CD8-positive, alpha-beta memory T cell (primary cell): ENCODE measurements around the gene GJD3. TPM values are rescaled to one million over a fixed set of nuclear protein-coding genes. Genes with fewer than 3 reads are reported as not detected.
"Not testable (repeated sequence)": the region's sequence is repeated elsewhere in the genome, so short reads cannot be mapped to it uniquely, and the experiment has no call there.

Experiments
- CTCF ChIA-PET: fragments of 350-600 bp; sonication (Branson Sonifier 250); formaldehyde crosslinking; loops from one replicate; lab custom pipeline; 2021; ENCODE audit warnings: antibody characterized with exemption; lab: Charles Lee
- POLR2A ChIA-PET: fragments of 350-600 bp; sonication (Branson Sonifier 250); formaldehyde crosslinking; loops from one replicate; lab custom pipeline; 2021; ENCODE audit warnings: antibody characterized with exemption; lab: Charles Lee
- DNase-seq, 5 donors: peaks; one replicate each; pipeline versions ENCODE4 v3.0.0 to v3.0.0-alpha.2; 2020 to 2022; ENCODE audit warnings: mixed read lengths in 1 of 5
- H3K27ac ChIP-seq: one replicate; pipeline ENCODE4 v1.7.0; 2013; ENCODE audit warnings: low read depth, mild to moderate bottlenecking, low read length, moderate library complexity
- H3K27me3 ChIP-seq: 2 replicates; pipeline ENCODE4 v1.7.0; 2013; ENCODE audit warnings: low read length, mild to moderate bottlenecking; ENCODE audit not compliant: insufficient read depth, poor library complexity, severe bottlenecking
- H3K36me3 ChIP-seq: 2 replicates; pipeline ENCODE4 v1.7.0; 2013; ENCODE audit warnings: mild to moderate bottlenecking, low read length, moderate library complexity; ENCODE audit not compliant: insufficient read depth
- H3K4me1 ChIP-seq: 2 replicates; pipeline ENCODE4 v1.7.0; 2013; ENCODE audit warnings: mild to moderate bottlenecking, low read length, moderate library complexity; ENCODE audit not compliant: insufficient read depth
- H3K4me3 ChIP-seq: 2 replicates; pipeline ENCODE4 v1.7.0; 2013; ENCODE audit warnings: mild to moderate bottlenecking, low read length
- H3K9me3 ChIP-seq: 2 replicates; pipeline ENCODE4 v1.7.0; 2013; ENCODE audit warnings: mild to moderate bottlenecking, low read length
- H3K27ac Mint-ChIP-seq, 8 donors: one replicate each; pipeline ENCODE4 v1.8.0; 2020 to 2021; ENCODE audit warnings: mixed read lengths in 8 of 8, mild to moderate bottlenecking in 6 of 8, inconsistent platforms in 3 of 8, moderate library complexity in 3 of 8
- H3K27me3 Mint-ChIP-seq, 2 donors: one replicate each; pipeline ENCODE4 v1.8.0; 2020 to 2021; ENCODE audit warnings: mixed read lengths in 2 of 2, mild to moderate bottlenecking in 1 of 2, moderate library complexity in 1 of 2
- H3K36me3 Mint-ChIP-seq, 3 donors: one replicate each; pipeline ENCODE4 v1.8.0; 2020 to 2021; ENCODE audit warnings: mixed read lengths in 3 of 3, inconsistent platforms in 1 of 3, mild to moderate bottlenecking in 1 of 3
- H3K4me1 Mint-ChIP-seq, 3 donors: one replicate each; pipeline ENCODE4 v1.8.0; 2020 to 2021; ENCODE audit warnings: mixed read lengths in 3 of 3, inconsistent platforms in 1 of 3, mild to moderate bottlenecking in 1 of 3
- H3K4me3 Mint-ChIP-seq, 7 donors: one replicate each; pipeline ENCODE4 v1.8.0; 2020 to 2021; ENCODE audit warnings: mixed read lengths in 7 of 7, mild to moderate bottlenecking in 6 of 7, moderate library complexity in 4 of 7, inconsistent platforms in 2 of 7
- H3K9me3 Mint-ChIP-seq, 5 donors: one replicate each; pipeline ENCODE4 v1.8.0; 2020 to 2022; ENCODE audit warnings: mixed read lengths in 5 of 5, mild to moderate bottlenecking in 3 of 5, moderate library complexity in 2 of 5, inconsistent platforms in 1 of 5
- polyA plus RNA-seq: library from polyadenylated mRNA; unstranded; fragments of 300-500 nt; fragmentation: Illumina TruSeq; gene quantifications from one replicate; pipeline ENCODE4 v1.2.3, GENCODE V29; 2021
- total RNA-seq, 2 experiments: library from RNA; stranded (reverse); gene quantifications; one replicate each; pipeline ENCODE4 v1.2.3, GENCODE V29; 2021

Gene GJD3
- total RNA-seq (under 1 TPM in 1 of 2 experiments, not detected in 1; 0.24 TPM), polyA plus RNA-seq (0.40 TPM)

DNA sequence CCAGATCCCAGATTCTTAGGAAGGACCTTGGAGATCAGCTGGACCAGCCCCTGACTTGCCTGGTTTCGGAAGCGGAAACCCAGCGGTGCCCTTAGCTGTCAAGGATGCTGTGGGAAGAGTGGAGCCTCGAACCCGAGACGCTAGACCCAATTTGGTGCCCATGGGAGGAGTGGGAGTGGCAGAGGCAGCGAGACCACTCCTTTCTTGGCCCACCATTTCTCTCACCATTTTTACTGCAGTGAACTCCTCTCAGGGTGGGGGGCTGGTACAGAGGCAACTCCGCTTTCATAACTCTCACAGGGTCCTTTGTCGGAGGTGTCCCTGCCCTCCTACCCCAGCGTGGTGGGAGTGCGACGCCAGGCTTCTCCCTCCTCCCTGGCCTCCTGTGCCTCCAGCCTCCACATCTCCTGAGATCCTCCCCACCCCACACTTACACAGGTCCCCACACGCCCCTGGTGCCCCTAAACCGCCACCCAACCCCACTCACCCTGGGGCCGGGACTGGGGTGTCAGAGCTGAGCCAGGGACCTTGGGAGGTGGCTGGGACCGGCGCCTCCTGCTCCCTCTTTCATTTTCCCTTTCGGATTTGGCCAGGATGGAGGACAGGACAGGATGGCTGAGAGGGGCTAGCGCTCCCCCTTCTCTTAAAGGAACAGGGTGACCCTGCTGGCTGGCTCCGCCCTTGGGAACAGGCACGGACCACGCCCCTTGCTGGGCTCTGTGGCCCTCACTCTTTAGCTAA is at the start of gene GJD3:
GJD3 (minus strand) TSS at position 617 of the 741 bp plus-strand sequence. CDS start 922 bp downstream, outside the sequence.
- peaks cover 11% of the 10 kb centered on the region for H3K4me1 ChIP-seq
- H3K36me3 ChIP-seq = no peaks in the 10 kb centered on the region
- Mint-ChIP-seq H3K27me3 (peaks cover 5 to 17% of the 10 kb centered on the region in 2 donors), H3K27ac (peak within 1 kb of the TSS in 1 of 8 donors; percentile 49), H3K4me1 (peaks cover 3 to 15% (median 4%) of the 10 kb centered on the region in 3 donors), H3K36me3 (no peaks in the 10 kb centered on the region), H3K9me3 (no peaks in the 10 kb centered on the region), H3K4me3 (peak within 1 kb of the TSS; percentile 51 to 85 (median 54))
- CTCF ChIA-PET = interaction anchor here (0.9 to 5.7 kb wide), 6 partner anchors 7 to 1298 kb away, joined by 4 to 26 read pairs (median 4); no protein-coding TSS in a partner anchor
- H3K27me3 ChIP-seq = no peaks in the 10 kb centered on the region
- no peak within 1 kb of the TSS for H3K27ac ChIP-seq
- H3K9me3 ChIP-seq = no peaks in the 10 kb centered on the region
- no peak for DNase-seq
- POLR2A ChIA-PET = no interaction called here
- H3K4me3 ChIP-seq = no peak within 1 kb of the TSS

- DNase-seq, H3K4me1 ChIP-seq, H3K27me3 ChIP-seq, H3K36me3 Mint-ChIP-seq, H3K4me3 Mint-ChIP-seq, H3K27ac ChIP-seq, H3K9me3 Mint-ChIP-seq, H3K4me3 ChIP-seq, POLR2A ChIA-PET, H3K27me3 Mint-ChIP-seq, H3K9me3 ChIP-seq, H3K27ac Mint-ChIP-seq, H3K36me3 ChIP-seq: not testable (repeated sequence)
- CTCF ChIA-PET = interaction anchor here (0.9 to 4.7 kb wide), 6 partner anchors 32 to 146 kb away, joined by 3 to 30 read pairs (median 4); no protein-coding TSS in a partner anchor
- H3K4me1 Mint-ChIP-seq = peaks cover 17 to 41% (median 23%) of the 10 kb centered on the region in 3 donors
These were observed 49.8 kb upstream of the GJD3 start for GRCh38 chr17:40414312-40414711.

- no peaks in the 10 kb centered on the region for H3K9me3 Mint-ChIP-seq
These were observed 48.3 kb upstream of the GJD3 start for GRCh38 chr17:40412880-40413279.

DNA sequence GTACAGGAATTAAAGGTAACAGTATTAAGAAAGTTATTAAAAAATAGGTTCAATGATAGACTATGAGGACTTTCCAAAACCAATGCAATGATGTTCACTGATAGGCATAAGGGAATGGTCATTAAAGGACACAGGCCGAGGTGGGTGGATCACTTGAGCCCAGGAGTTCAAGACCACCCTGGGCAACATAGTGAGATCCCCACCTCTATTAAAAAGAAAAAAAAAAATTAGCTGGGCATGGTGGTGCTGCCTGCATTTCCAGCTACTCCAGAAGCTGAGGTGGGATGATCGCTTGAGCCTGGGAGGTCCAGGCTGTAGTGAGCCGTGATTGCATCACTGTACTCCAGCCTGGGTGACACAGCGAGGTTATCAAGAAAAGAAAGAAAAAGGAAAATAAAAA is 47.3 kb upstream of the GJD3 start:
- peak overlapping the region in 2 of 8 donors; percentile 8 to 43 for H3K27ac Mint-ChIP-seq
- Histone ChIP-seq H3K36me3 (no peaks in the 10 kb centered on the region), H3K4me1 (peaks cover under 1% of the 10 kb centered on the region), H3K9me3 (no peaks in the 10 kb centered on the region), H3K27me3 (no peaks in the 10 kb centered on the region), H3K4me3 (no peak overlapping the region), H3K27ac (no peak overlapping the region)
- peaks cover 0 to 4% of the 10 kb centered on the region in 2 donors for H3K27me3 Mint-ChIP-seq
- no peak for DNase-seq
- peaks cover 6 to 26% (median 10%) of the 10 kb centered on the region in 3 donors for H3K4me1 Mint-ChIP-seq
- CTCF ChIA-PET = interaction anchor here (1.0 to 4.7 kb wide), 7 partner anchors 31 to 149 kb away, joined by 3 to 30 read pairs (median 5); partner anchors contain the start of gene IGFBP4
- H3K9me3 Mint-ChIP-seq = no peaks in the 10 kb centered on the region
- POLR2A ChIA-PET = no interaction called here
- no peak overlapping the region for H3K4me3 Mint-ChIP-seq
- H3K36me3 Mint-ChIP-seq = no peaks in the 10 kb centered on the region

More at GRCh38 chr17:40412880-40413279, 48.3 kb upstream of the GJD3 start:
- POLR2A ChIA-PET = interaction anchor here (0.6 kb wide), 1 partner anchor 54 kb away, joined by 3 read pairs; no protein-coding TSS in a partner anchor
- H3K27me3 ChIP-seq = no peaks in the 10 kb centered on the region
- CTCF ChIA-PET = interaction anchor here (1.2 to 4.7 kb wide), 3 partner anchors 58 to 146 kb away, joined by 3 to 30 read pairs (median 4); no protein-coding TSS in a partner anchor
- peaks cover 7% of the 10 kb centered on the region for H3K4me1 ChIP-seq
- Mint-ChIP-seq H3K36me3 (peaks cover 0 to 3% (median 0%) of the 10 kb centered on the region in 3 donors), H3K27me3 (peaks cover 3 to 5% of the 10 kb centered on the region in 2 donors), H3K4me3 (no peak overlapping the region), H3K27ac (peak overlapping the region in 1 of 8 donors; percentile 32), H3K4me1 (peaks cover 15 to 36% (median 20%) of the 10 kb centered on the region in 3 donors)
- no peak overlapping the region for H3K27ac ChIP-seq
- no peak overlapping the region for H3K4me3 ChIP-seq
- H3K9me3 ChIP-seq = no peaks in the 10 kb centered on the region
- DNase-seq = no peak
- no peaks in the 10 kb centered on the region for H3K36me3 ChIP-seq

- no peak for DNase-seq
- Histone ChIP-seq H3K4me3 (no peak overlapping the region), H3K36me3 (no peaks in the 10 kb centered on the region), H3K9me3 (no peaks in the 10 kb centered on the region), H3K27ac (no peak overlapping the region), H3K4me1 (no peaks in the 10 kb centered on the region), H3K27me3 (no peaks in the 10 kb centered on the region)
- Mint-ChIP-seq H3K27me3 (no peaks in the 10 kb centered on the region), H3K4me1 (peaks cover 0 to 16% (median 0%) of the 10 kb centered on the region in 3 donors), H3K27ac (peak overlapping the region in 1 of 8 donors; percentile 0), H3K36me3 (no peaks in the 10 kb centered on the region), H3K9me3 (no peaks in the 10 kb centered on the region), H3K4me3 (no peak overlapping the region)
- CTCF ChIA-PET = interaction anchor here (0.8 to 1.9 kb wide), 4 partner anchors 10 to 150 kb away, joined by 3 to 7 read pairs (median 3); no protein-coding TSS in a partner anchor
- POLR2A ChIA-PET = no interaction called here
These were observed 45.5 kb upstream of the GJD3 start for GRCh38 chr17:40410082-40410481.

- H3K36me3 Mint-ChIP-seq, H3K27me3 ChIP-seq, H3K9me3 Mint-ChIP-seq, H3K4me1 ChIP-seq, H3K27ac Mint-ChIP-seq, H3K27ac ChIP-seq, H3K27me3 Mint-ChIP-seq, H3K9me3 ChIP-seq, H3K36me3 ChIP-seq, H3K4me3 ChIP-seq, DNase-seq, H3K4me3 Mint-ChIP-seq, POLR2A ChIA-PET: not testable (repeated sequence)
- CTCF ChIA-PET = interaction anchor here (1.0 to 2.4 kb wide), 3 partner anchors 17 to 123 kb away, joined by 3 to 8 read pairs (median 5); no protein-coding TSS in a partner anchor
- H3K4me1 Mint-ChIP-seq = peaks cover 0 to 16% (median 0%) of the 10 kb centered on the region in 3 donors
These were observed 45.0 kb upstream of the GJD3 start for GRCh38 chr17:40409540-40409939.

GRCh38 chr17:40407460-40407859 is 42.9 kb upstream of the GJD3 start:
- peaks cover 9% of the 10 kb centered on the region for H3K4me1 ChIP-seq
- no peak overlapping the region for H3K4me3 ChIP-seq
- H3K9me3 Mint-ChIP-seq = no peaks in the 10 kb centered on the region
- ChIA-PET CTCF (interaction anchor here (1.8 to 2.4 kb wide), 2 partner anchors 48 to 125 kb away, joined by 4 to 8 read pairs; no protein-coding TSS in a partner anchor), POLR2A (no interaction called here)
- no peak overlapping the region for H3K4me3 Mint-ChIP-seq
- no peak overlapping the region for H3K27ac ChIP-seq
- no peaks in the 10 kb centered on the region for H3K9me3 ChIP-seq
- peaks cover 5 to 35% (median 18%) of the 10 kb centered on the region in 3 donors for H3K4me1 Mint-ChIP-seq
- H3K27me3 Mint-ChIP-seq = no peaks in the 10 kb centered on the region
- H3K27ac Mint-ChIP-seq = no peak overlapping the region
- DNase-seq = no peak
- no peaks in the 10 kb centered on the region for H3K27me3 ChIP-seq
- H3K36me3 Mint-ChIP-seq = no peaks in the 10 kb centered on the region
- no peaks in the 10 kb centered on the region for H3K36me3 ChIP-seq

- POLR2A ChIA-PET = no interaction called here
- Histone ChIP-seq H3K27me3 (no peaks in the 10 kb centered on the region), H3K9me3 (no peaks in the 10 kb centered on the region), H3K36me3 (no peaks in the 10 kb centered on the region), H3K4me3 (no peak overlapping the region), H3K27ac (no peak overlapping the region), H3K4me1 (peaks cover 11% of the 10 kb centered on the region)
- no peak for DNase-seq
- Mint-ChIP-seq H3K36me3 (no peaks in the 10 kb centered on the region), H3K9me3 (no peaks in the 10 kb centered on the region), H3K4me1 (peaks cover 5 to 35% (median 27%) of the 10 kb centered on the region in 3 donors), H3K27me3 (no peaks in the 10 kb centered on the region), H3K4me3 (no peak overlapping the region), H3K27ac (peak overlapping the region in 4 of 8 donors; percentile 29 to 66 (median 56))
- CTCF ChIA-PET = interaction anchor here (0.9 to 6.4 kb wide), 4 partner anchors 11 to 156 kb away, joined by 3 to 49 read pairs (median 3); no protein-coding TSS in a partner anchor
These were observed 39.5 kb upstream of the GJD3 start for GRCh38 chr17:40404003-40404402.
